ENCODE measurements around the gene PTPRR.

PTPRR gene

GRCh38 chr12:70918321-70918720 is 2.2 kb downstream of the PTPRR start:
- Histone ChIP-seq H3K9me3 (ENCODE audit: control insufficient read depth, insufficient read depth, low read length) (no peaks in the 10 kb centered on the region), H3K4me3 (ENCODE audit: low read length) (no peak overlapping the region), H3K4me1 (ENCODE audit: control insufficient read depth, insufficient read depth, low read length) (peaks cover 5% of the 10 kb centered on the region; the same call in 1 of the 2 replicates), H3K27me3 (ENCODE audit: control insufficient read depth, insufficient read depth, low read length) (peaks cover 6% of the 10 kb centered on the region; the same call in 1 of the 2 replicates), H3K36me3 (ENCODE audit: control insufficient read depth, insufficient read depth, low read length) (no peaks in the 10 kb centered on the region), H3K27ac (ENCODE audit: low read length) (no peak overlapping the region)
- no CpG with 5 or more reads among the region's 1 CpG for WGBS (ENCODE audit: insufficient coverage, insufficient read length)
- no peak for DNase-seq (ENCODE audit: low read depth, low spot score)

- H3K27ac ChIP-seq (ENCODE audit: low read length): no peak overlapping the region
- no peak for DNase-seq (ENCODE audit: low read depth, low spot score)
Observed at GRCh38 chr12:70910666-70911065, 9.9 kb downstream of the PTPRR start.

GRCh38 chr12:70908978-70909377 is 11.6 kb downstream of the PTPRR start:
- Histone ChIP-seq H3K4me3 (ENCODE audit: low read length) (no peak overlapping the region), H3K27me3 (ENCODE audit: control insufficient read depth, insufficient read depth, low read length) (no peaks in the 10 kb centered on the region; the same call in 1 of the 2 replicates), H3K9me3 (ENCODE audit: control insufficient read depth, insufficient read depth, low read length) (no peaks in the 10 kb centered on the region), H3K36me3 (ENCODE audit: control insufficient read depth, insufficient read depth, low read length) (no peaks in the 10 kb centered on the region), H3K27ac (ENCODE audit: low read length) (no peak overlapping the region), H3K4me1 (ENCODE audit: control insufficient read depth, insufficient read depth, low read length) (peaks cover 2% of the 10 kb centered on the region)
- no CpG with 5 or more reads among the region's 1 CpG for WGBS (ENCODE audit: insufficient coverage, insufficient read length)
- no peak for DNase-seq (ENCODE audit: low read depth, low spot score)

More at GRCh38 chr12:70910666-70911065, 9.9 kb downstream of the PTPRR start:
- WGBS (ENCODE audit: insufficient coverage, insufficient read length): no CpG with 5 or more reads among the region's 1 CpG
- Histone ChIP-seq H3K4me1 (ENCODE audit: control insufficient read depth, insufficient read depth, low read length) (peaks cover 2% of the 10 kb centered on the region), H3K36me3 (ENCODE audit: control insufficient read depth, insufficient read depth, low read length) (no peaks in the 10 kb centered on the region), H3K4me3 (ENCODE audit: low read length) (no peak overlapping the region), H3K9me3 (ENCODE audit: control insufficient read depth, insufficient read depth, low read length) (no peaks in the 10 kb centered on the region), H3K27me3 (ENCODE audit: control insufficient read depth, insufficient read depth, low read length) (no peaks in the 10 kb centered on the region; the same call in 1 of the 2 replicates)

GRCh38 chr12:70907412-70907811 is 13.1 kb downstream of the PTPRR start:
- Histone ChIP-seq H3K4me1 (ENCODE audit: control insufficient read depth, insufficient read depth, low read length) (peaks cover 2% of the 10 kb centered on the region), H3K4me3 (ENCODE audit: low read length) (no peak overlapping the region), H3K9me3 (ENCODE audit: control insufficient read depth, insufficient read depth, low read length) (no peaks in the 10 kb centered on the region), H3K36me3 (ENCODE audit: control insufficient read depth, insufficient read depth, low read length) (no peaks in the 10 kb centered on the region), H3K27ac (ENCODE audit: low read length) (no peak overlapping the region), H3K27me3 (ENCODE audit: control insufficient read depth, insufficient read depth, low read length) (no peaks in the 10 kb centered on the region; the same call in 1 of the 2 replicates)
- no CpG with 5 or more reads among the region's 2 CpGs for WGBS (ENCODE audit: insufficient coverage, insufficient read length)
- DNase-seq (ENCODE audit: low read depth, low spot score): no peak

- H3K27ac ChIP-seq (ENCODE audit: low read length): no peak overlapping the region
- H3K9me3 ChIP-seq (ENCODE audit: control insufficient read depth, insufficient read depth, low read length): no peaks in the 10 kb centered on the region
- no peak overlapping the region for H3K4me3 ChIP-seq (ENCODE audit: low read length)
- no peaks in the 10 kb centered on the region for H3K27me3 ChIP-seq (ENCODE audit: control insufficient read depth, insufficient read depth, low read length)
- H3K36me3 ChIP-seq (ENCODE audit: control insufficient read depth, insufficient read depth, low read length): no peaks in the 10 kb centered on the region
- no peaks in the 10 kb centered on the region for H3K4me1 ChIP-seq (ENCODE audit: control insufficient read depth, insufficient read depth, low read length)
- DNase-seq (ENCODE audit: low read depth, low spot score): no peak
- no CpG with 5 or more reads among the region's 1 CpG for WGBS (ENCODE audit: insufficient coverage, insufficient read length)
Observed at GRCh38 chr12:70895956-70896355, 24.6 kb downstream of the PTPRR start.

GRCh38 chr12:70892593-70892992 is 27.9 kb downstream of the PTPRR start:
- Histone ChIP-seq H3K36me3 (ENCODE audit: control insufficient read depth, insufficient read depth, low read length) (no peaks in the 10 kb centered on the region), H3K4me3 (ENCODE audit: low read length) (no peak overlapping the region), H3K4me1 (ENCODE audit: control insufficient read depth, insufficient read depth, low read length) (no peaks in the 10 kb centered on the region), H3K27ac (ENCODE audit: low read length) (no peak overlapping the region), H3K9me3 (ENCODE audit: control insufficient read depth, insufficient read depth, low read length) (no peaks in the 10 kb centered on the region), H3K27me3 (ENCODE audit: control insufficient read depth, insufficient read depth, low read length) (no peaks in the 10 kb centered on the region)
- DNase-seq (ENCODE audit: low read depth, low spot score): no peak
- no CpG with 5 or more reads among the region's 5 CpGs for WGBS (ENCODE audit: insufficient coverage, insufficient read length)

GRCh38 chr12:70890895-70891832 is 29.4 kb downstream of the PTPRR start:
- DNase-seq (ENCODE audit: low read depth, low spot score): no peak
- H3K36me3 ChIP-seq (ENCODE audit: control insufficient read depth, insufficient read depth, low read length): no peaks in the 10 kb centered on the region
- H3K27me3 ChIP-seq (ENCODE audit: control insufficient read depth, insufficient read depth, low read length): no peaks in the 10 kb centered on the region
- no CpG with 5 or more reads among the region's 1 CpG for WGBS (ENCODE audit: insufficient coverage, insufficient read length)
- H3K9me3 ChIP-seq (ENCODE audit: control insufficient read depth, insufficient read depth, low read length): no peaks in the 10 kb centered on the region
- H3K4me3 ChIP-seq (ENCODE audit: low read length): no peak overlapping the region
- no peaks in the 10 kb centered on the region for H3K4me1 ChIP-seq (ENCODE audit: control insufficient read depth, insufficient read depth, low read length)
- H3K27ac ChIP-seq (ENCODE audit: low read length): no peak overlapping the region

- Histone ChIP-seq H3K27ac (ENCODE audit: low read length) (no peak overlapping the region), H3K4me3 (ENCODE audit: low read length) (no peak overlapping the region), H3K36me3 (ENCODE audit: control insufficient read depth, insufficient read depth, low read length) (no peaks in the 10 kb centered on the region), H3K4me1 (ENCODE audit: control insufficient read depth, insufficient read depth, low read length) (no peaks in the 10 kb centered on the region), H3K27me3 (ENCODE audit: control insufficient read depth, insufficient read depth, low read length) (no peaks in the 10 kb centered on the region), H3K9me3 (ENCODE audit: control insufficient read depth, insufficient read depth, low read length) (no peaks in the 10 kb centered on the region)
- WGBS (ENCODE audit: insufficient coverage, insufficient read length): no CpG with 5 or more reads among the region's 3 CpGs
- DNase-seq (ENCODE audit: low read depth, low spot score): no peak
Observed at GRCh38 chr12:70885956-70886355, 34.6 kb downstream of the PTPRR start.

- no peaks in the 10 kb centered on the region for H3K9me3 ChIP-seq (ENCODE audit: control insufficient read depth, insufficient read depth, low read length)
- WGBS (ENCODE audit: insufficient coverage, insufficient read length): no CpG with 5 or more reads among the region's 1 CpG
- no peak overlapping the region for H3K4me3 ChIP-seq (ENCODE audit: low read length)
- H3K27ac ChIP-seq (ENCODE audit: low read length): no peak overlapping the region
- no peaks in the 10 kb centered on the region for H3K36me3 ChIP-seq (ENCODE audit: control insufficient read depth, insufficient read depth, low read length)
- H3K27me3 ChIP-seq (ENCODE audit: control insufficient read depth, insufficient read depth, low read length): no peaks in the 10 kb centered on the region
- no peaks in the 10 kb centered on the region for H3K4me1 ChIP-seq (ENCODE audit: control insufficient read depth, insufficient read depth, low read length)
- DNase-seq (ENCODE audit: low read depth, low spot score): no peak
Observed at GRCh38 chr12:70883855-70884254, 36.7 kb downstream of the PTPRR start.

- no peak overlapping the region for H3K4me3 ChIP-seq (ENCODE audit: low read length)
- no CpG with 5 or more reads among the region's 1 CpG for WGBS (ENCODE audit: insufficient coverage, insufficient read length)
- H3K27me3 ChIP-seq (ENCODE audit: control insufficient read depth, insufficient read depth, low read length): no peaks in the 10 kb centered on the region
- H3K9me3 ChIP-seq (ENCODE audit: control insufficient read depth, insufficient read depth, low read length): no peaks in the 10 kb centered on the region
- DNase-seq (ENCODE audit: low read depth, low spot score): no peak
- H3K27ac ChIP-seq (ENCODE audit: low read length): no peak overlapping the region
- H3K36me3 ChIP-seq (ENCODE audit: control insufficient read depth, insufficient read depth, low read length): no peaks in the 10 kb centered on the region
- H3K4me1 ChIP-seq (ENCODE audit: control insufficient read depth, insufficient read depth, low read length): no peaks in the 10 kb centered on the region
Observed at GRCh38 chr12:70880744-70881143, 39.8 kb downstream of the PTPRR start.

Data from iPS DF 6.9 (cell line).